ENCODE data around the gene KAT2A.
"Not testable (repeated sequence)": the region's sequence is repeated elsewhere in the genome, so short reads cannot be mapped to it uniquely, and the experiment has no call there.

KAT2A gene

DNA sequence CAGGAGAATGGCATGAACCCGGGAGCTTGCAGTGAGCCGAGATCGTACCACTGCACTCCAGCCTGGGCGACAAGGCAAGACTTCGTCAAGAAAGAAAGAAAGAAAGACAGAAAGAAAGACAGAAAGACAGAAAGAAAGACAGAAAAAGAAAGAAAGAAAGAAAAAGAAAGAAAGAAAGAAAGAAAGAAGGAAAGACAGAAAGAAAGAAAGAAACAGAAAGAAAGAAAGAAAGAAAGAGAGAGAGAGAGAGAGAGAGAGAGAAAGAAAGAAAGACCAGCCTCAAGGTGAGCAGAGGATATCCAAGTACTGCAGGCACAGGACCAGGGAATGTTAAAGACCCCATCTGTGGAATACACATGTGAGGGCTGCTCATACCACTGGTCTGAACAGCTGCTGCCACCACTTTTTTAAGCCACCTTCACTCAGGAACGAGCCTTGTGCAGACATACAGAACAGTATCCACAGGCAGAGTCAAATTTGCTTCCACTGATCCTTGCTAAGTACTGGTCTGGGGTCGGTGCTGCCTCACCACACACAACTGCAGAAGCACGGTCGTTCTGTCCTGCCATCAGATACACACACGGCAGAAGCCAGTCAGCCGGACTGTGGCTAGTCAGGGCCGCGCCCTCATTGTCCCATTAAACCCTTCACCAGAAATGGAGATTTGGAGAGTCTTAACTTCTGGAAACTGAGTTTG is 25.9 kb upstream of the KAT2A start:
- Histone ChIP-seq H3K4me2 (ENCODE audit: low read length) (no peak overlapping the region), H3K9ac (ENCODE audit: low read length) (no peak overlapping the region), H4K20me1 (ENCODE audit: insufficient read depth, low read length) (peaks cover 10% of the 10 kb centered on the region), H3K27ac (ENCODE audit: low read length) (no peak overlapping the region), H3K4me3 (ENCODE audit: low read length) (no peak overlapping the region), H3K9me3 (ENCODE audit: insufficient read depth, low read length) (no peaks in the 10 kb centered on the region), H3K27me3 (ENCODE audit: low read depth, low read length) (no peaks in the 10 kb centered on the region), H3K79me2 (ENCODE audit: low read length) (peaks cover 56% of the 10 kb centered on the region), H2AFZ (ENCODE audit: low read depth, low read length) (no peak overlapping the region), H3K36me3 (replicated peaks; ENCODE audit: low read depth, low read length) (peaks cover 21% of the 10 kb centered on the region), H3K4me1 (ENCODE audit: low read length) (no peaks in the 10 kb centered on the region)
- no peak for TF ChIP-seq EZH2phosphoT487 (IDR thresholded peaks at IDR 0.05; ENCODE audit: low read depth)
- TF ChIP-seq, protein P1, sequence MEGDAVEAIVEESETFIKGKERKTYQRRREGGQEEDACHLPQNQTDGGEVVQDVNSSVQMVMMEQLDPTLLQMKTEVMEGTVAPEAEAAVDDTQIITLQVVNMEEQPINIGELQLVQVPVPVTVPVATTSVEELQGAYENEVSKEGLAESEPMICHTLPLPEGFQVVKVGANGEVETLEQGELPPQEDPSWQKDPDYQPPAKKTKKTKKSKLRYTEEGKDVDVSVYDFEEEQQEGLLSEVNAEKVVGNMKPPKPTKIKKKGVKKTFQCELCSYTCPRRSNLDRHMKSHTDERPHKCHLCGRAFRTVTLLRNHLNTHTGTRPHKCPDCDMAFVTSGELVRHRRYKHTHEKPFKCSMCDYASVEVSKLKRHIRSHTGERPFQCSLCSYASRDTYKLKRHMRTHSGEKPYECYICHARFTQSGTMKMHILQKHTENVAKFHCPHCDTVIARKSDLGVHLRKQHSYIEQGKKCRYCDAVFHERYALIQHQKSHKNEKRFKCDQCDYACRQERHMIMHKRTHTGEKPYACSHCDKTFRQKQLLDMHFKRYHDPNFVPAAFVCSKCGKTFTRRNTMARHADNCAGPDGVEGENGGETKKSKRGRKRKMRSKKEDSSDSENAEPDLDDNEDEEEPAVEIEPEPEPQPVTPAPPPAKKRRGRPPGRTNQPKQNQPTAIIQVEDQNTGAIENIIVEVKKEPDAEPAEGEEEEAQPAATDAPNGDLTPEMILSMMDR (IDR thresholded peaks at IDR 0.05; ENCODE audit: low read depth, low read length) = no peak

DNA sequence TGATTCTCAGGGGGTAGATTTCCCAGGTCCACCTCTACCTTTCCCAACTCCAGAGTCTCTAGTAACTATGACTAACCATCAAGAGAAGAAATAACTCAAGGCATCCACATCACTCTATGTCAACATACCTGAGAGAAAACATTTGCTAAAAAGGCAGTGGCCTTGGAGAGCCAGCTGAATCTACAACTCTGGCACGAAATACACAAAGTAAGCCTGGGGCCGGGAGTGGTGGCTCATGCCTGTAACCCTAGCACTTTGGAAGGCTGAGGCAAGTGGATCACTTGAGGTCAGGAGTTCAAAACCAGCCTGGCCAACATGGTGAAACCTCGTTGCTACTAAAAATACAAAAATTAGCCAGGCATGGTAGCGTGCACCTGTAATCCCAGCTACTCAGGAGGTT is 22.0 kb upstream of the KAT2A start:
- not testable (repeated sequence) for H3K9me3 ChIP-seq (ENCODE audit: insufficient read depth, low read length); H2AFZ ChIP-seq (ENCODE audit: low read depth, low read length); H3K27ac ChIP-seq (ENCODE audit: low read length); H3K4me1 ChIP-seq (ENCODE audit: low read length); H3K4me3 ChIP-seq (ENCODE audit: low read length); H3K4me2 ChIP-seq (ENCODE audit: low read length); H3K27me3 ChIP-seq (ENCODE audit: low read depth, low read length); H3K9ac ChIP-seq (ENCODE audit: low read length)
- peaks cover 22% of the 10 kb centered on the region for H3K36me3 ChIP-seq (replicated peaks; ENCODE audit: low read depth, low read length)
- peaks cover 25% of the 10 kb centered on the region for H4K20me1 ChIP-seq (ENCODE audit: insufficient read depth, low read length)
- peaks cover 56% of the 10 kb centered on the region for H3K79me2 ChIP-seq (ENCODE audit: low read length)

DNA sequence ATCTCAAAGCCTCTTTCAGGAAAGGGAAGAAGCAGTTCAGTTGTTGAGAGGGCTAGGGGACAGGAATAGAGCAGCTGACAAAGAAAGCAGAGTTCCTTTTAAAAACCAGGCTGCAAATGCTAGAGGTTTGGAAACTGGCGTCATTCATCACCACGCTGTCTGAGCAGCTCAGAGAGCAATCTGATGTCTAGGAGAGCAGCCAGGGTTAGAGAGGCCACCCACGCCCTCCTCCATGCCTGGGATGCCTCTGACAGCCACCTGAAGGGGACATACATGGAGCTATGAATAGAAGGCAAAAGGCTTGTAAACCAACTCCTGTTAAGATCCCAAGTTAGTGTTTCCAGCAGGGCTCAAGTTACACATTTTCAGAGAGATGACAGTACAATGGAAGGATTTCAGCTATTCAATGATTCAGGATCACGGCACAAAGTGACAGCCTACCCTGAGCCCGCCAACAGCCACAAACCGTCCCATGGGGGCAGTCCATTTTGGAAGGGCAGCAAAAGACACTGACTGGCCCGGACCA is 21.3 kb upstream of the KAT2A start:
- no peaks in the 10 kb centered on the region for H3K27me3 ChIP-seq (ENCODE audit: low read depth, low read length)
- H2AFZ ChIP-seq (ENCODE audit: low read depth, low read length) = no peak overlapping the region
- no peak overlapping the region for H3K4me2 ChIP-seq (ENCODE audit: low read length)
- no peak overlapping the region for H3K9ac ChIP-seq (ENCODE audit: low read length)
- H3K79me2 ChIP-seq (ENCODE audit: low read length) = peaks cover 61% of the 10 kb centered on the region
- peaks cover 23% of the 10 kb centered on the region for H3K36me3 ChIP-seq (replicated peaks; ENCODE audit: low read depth, low read length)
- H3K4me3 ChIP-seq (ENCODE audit: low read length) = no peak overlapping the region
- no peak overlapping the region for H3K27ac ChIP-seq (ENCODE audit: low read length)
- no peaks in the 10 kb centered on the region for H3K9me3 ChIP-seq (ENCODE audit: insufficient read depth, low read length)
- TF ChIP-seq EZH2phosphoT487 (IDR thresholded peaks at IDR 0.05; ENCODE audit: low read depth) = no peak
- TF ChIP-seq, protein P1 (IDR thresholded peaks at IDR 0.05; ENCODE audit: low read depth, low read length) = no peak
- H4K20me1 ChIP-seq (ENCODE audit: insufficient read depth, low read length) = peaks cover 24% of the 10 kb centered on the region
- peaks cover 13% of the 10 kb centered on the region; the same call in 1 of the 2 replicates for H3K4me1 ChIP-seq (ENCODE audit: low read length)

DNA sequence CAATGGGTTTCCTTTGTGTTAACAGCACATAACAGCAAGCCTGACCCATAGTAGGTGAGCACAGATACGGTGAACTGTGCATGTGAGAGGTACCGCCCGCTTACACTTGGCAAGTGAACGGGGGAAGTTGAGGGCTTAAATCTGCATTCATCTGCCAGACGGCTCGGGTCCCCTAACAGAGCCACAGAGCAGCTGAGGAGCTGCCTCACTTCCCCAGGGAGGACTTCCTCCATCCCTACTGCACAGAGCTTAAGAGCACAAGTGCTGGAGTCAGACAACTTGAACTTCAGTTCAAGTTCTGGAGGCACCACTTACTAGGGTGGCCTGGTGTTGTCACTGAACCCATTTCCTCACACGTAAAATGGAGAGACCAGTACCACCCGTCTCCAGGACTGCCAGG is 20.2 kb upstream of the KAT2A start:
- Histone ChIP-seq H4K20me1 (ENCODE audit: insufficient read depth, low read length) (peaks cover 21% of the 10 kb centered on the region), H3K36me3 (replicated peaks; ENCODE audit: low read depth, low read length) (peaks cover 24% of the 10 kb centered on the region), H2AFZ (ENCODE audit: low read depth, low read length) (no peak overlapping the region), H3K79me2 (ENCODE audit: low read length) (peaks cover 67% of the 10 kb centered on the region), H3K9me3 (ENCODE audit: insufficient read depth, low read length) (no peaks in the 10 kb centered on the region), H3K4me3 (ENCODE audit: low read length) (no peak overlapping the region), H3K9ac (ENCODE audit: low read length) (no peak overlapping the region), H3K27ac (ENCODE audit: low read length) (no peak overlapping the region), H3K4me2 (ENCODE audit: low read length) (no peak overlapping the region), H3K27me3 (ENCODE audit: low read depth, low read length) (no peaks in the 10 kb centered on the region), H3K4me1 (ENCODE audit: low read length) (peaks cover 23% of the 10 kb centered on the region)
- TF ChIP-seq, protein P1 (IDR thresholded peaks at IDR 0.05; ENCODE audit: low read depth, low read length) = no peak
- TF ChIP-seq EZH2phosphoT487 (IDR thresholded peaks at IDR 0.05; ENCODE audit: low read depth) = no peak

DNA sequence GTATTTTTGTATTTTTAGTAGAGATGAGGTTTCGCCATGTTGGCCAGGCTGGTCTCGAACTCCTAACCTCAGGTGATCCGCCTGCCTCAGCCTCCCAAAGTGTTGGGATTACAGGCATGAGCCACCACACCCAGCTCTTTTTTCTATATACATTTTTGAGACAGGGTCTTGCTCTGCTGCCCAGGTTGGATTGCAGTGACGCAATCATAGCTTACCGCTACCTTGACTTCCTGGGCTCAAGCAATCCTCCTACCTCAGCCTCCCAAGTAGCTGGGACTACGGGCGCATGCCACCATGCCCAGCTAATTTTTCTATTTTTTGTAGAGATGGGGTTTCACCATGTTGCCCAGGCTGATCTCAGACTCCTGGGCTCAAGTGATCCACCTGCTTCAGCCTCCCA is 19.5 kb upstream of the KAT2A start:
- H2AFZ ChIP-seq (ENCODE audit: low read depth, low read length); H3K4me3 ChIP-seq (ENCODE audit: low read length); H3K9me3 ChIP-seq (ENCODE audit: insufficient read depth, low read length); H3K9ac ChIP-seq (ENCODE audit: low read length); H3K4me2 ChIP-seq (ENCODE audit: low read length); H3K27ac ChIP-seq (ENCODE audit: low read length); H3K27me3 ChIP-seq (ENCODE audit: low read depth, low read length): not testable (repeated sequence)
- Histone ChIP-seq H3K79me2 (ENCODE audit: low read length) (peaks cover 74% of the 10 kb centered on the region), H4K20me1 (ENCODE audit: insufficient read depth, low read length) (peaks cover 26% of the 10 kb centered on the region), H3K36me3 (replicated peaks; ENCODE audit: low read depth, low read length) (peaks cover 31% of the 10 kb centered on the region), H3K4me1 (ENCODE audit: low read length) (peaks cover 30% of the 10 kb centered on the region)
